ENCODE data around the gene SYNPO2. TPM values are rescaled to one million over a fixed set of nuclear protein-coding genes. Genes with fewer than 3 reads are reported as not detected.

SYNPO2 gene
- total RNA-seq, 1 experiment from 2014 or later = 0.61 TPM

GRCh38 chr4:118910221-118910620 is 21.6 kb downstream of the SYNPO2 start:
- intact Hi-C loops (cut with micrococcal nuclease) = no loop called here
- TF ChIP-seq CTCF (IDR thresholded peaks at IDR 0.05; ENCODE audit: unreplicated experiment) = no peak
- peaks cover 9% of the 10 kb centered on the region for H3K4me1 Mint-ChIP-seq (ENCODE audit: insufficient read depth, unreplicated experiment)
- no peak overlapping the region for H3K4me3 Mint-ChIP-seq (ENCODE audit: unreplicated experiment)
- ChIA-PET POLR2A (no interaction called here), CTCF (interaction anchor here (0.6 kb wide), 1 partner anchor 66 kb away, joined by 7 read pairs; no protein-coding TSS in a partner anchor)
- BruUV-seq (replicated peaks) = no TSS peak
- H3K36me3 Mint-ChIP-seq (ENCODE audit: insufficient read depth, unreplicated experiment) = no peaks in the 10 kb centered on the region
- H3K9me3 Mint-ChIP-seq (ENCODE audit: unreplicated experiment) = no peaks in the 10 kb centered on the region
- peak overlapping the region; percentile 55 for H3K27ac Mint-ChIP-seq (ENCODE audit: low read depth, unreplicated experiment)
- no peak for DNase-seq (ENCODE audit: unreplicated experiment)
- H3K27me3 Mint-ChIP-seq (ENCODE audit: insufficient read depth, unreplicated experiment) = no peaks in the 10 kb centered on the region

GRCh38 chr4:118911238-118911703 is 22.6 kb downstream of the SYNPO2 start:
- DNase-seq (ENCODE audit: unreplicated experiment) = no peak
- TF ChIP-seq CTCF (IDR thresholded peaks at IDR 0.05; ENCODE audit: unreplicated experiment) = no peak
- Mint-ChIP-seq H3K27ac (ENCODE audit: low read depth, unreplicated experiment) (no peak overlapping the region), H3K4me3 (ENCODE audit: unreplicated experiment) (no peak overlapping the region), H3K27me3 (ENCODE audit: insufficient read depth, unreplicated experiment) (no peaks in the 10 kb centered on the region), H3K4me1 (ENCODE audit: insufficient read depth, unreplicated experiment) (peaks cover 9% of the 10 kb centered on the region), H3K9me3 (ENCODE audit: unreplicated experiment) (no peaks in the 10 kb centered on the region), H3K36me3 (ENCODE audit: insufficient read depth, unreplicated experiment) (no peaks in the 10 kb centered on the region)
- intact Hi-C loops (cut with micrococcal nuclease) = no loop called here
- no TSS peak for BruUV-seq (replicated peaks)
- ChIA-PET POLR2A (interaction anchor here (0.9 kb wide), 1 partner anchor 30 kb away, joined by 6 read pairs; no protein-coding TSS in a partner anchor), CTCF (interaction anchor here (0.6 to 0.8 kb wide), 3 partner anchors 21 to 713 kb away, joined by 3 read pairs; no protein-coding TSS in a partner anchor)

GRCh38 chr4:118915468-118915867 is 26.8 kb downstream of the SYNPO2 start:
- intact Hi-C loops (cut with micrococcal nuclease) = no loop called here
- POLR2A ChIA-PET = no interaction called here

More at GRCh38 chr4:118915468-118915867, 26.8 kb downstream of the SYNPO2 start:
- no peak for TF ChIP-seq CTCF (IDR thresholded peaks at IDR 0.05; ENCODE audit: unreplicated experiment)
- Mint-ChIP-seq H3K36me3 (ENCODE audit: insufficient read depth, unreplicated experiment) (no peaks in the 10 kb centered on the region), H3K27ac (ENCODE audit: low read depth, unreplicated experiment) (no peak overlapping the region), H3K27me3 (ENCODE audit: insufficient read depth, unreplicated experiment) (no peaks in the 10 kb centered on the region), H3K4me3 (ENCODE audit: unreplicated experiment) (no peak overlapping the region), H3K4me1 (ENCODE audit: insufficient read depth, unreplicated experiment) (peaks cover under 1% of the 10 kb centered on the region), H3K9me3 (ENCODE audit: unreplicated experiment) (no peaks in the 10 kb centered on the region)
- BruUV-seq (replicated peaks) = no TSS peak
- DNase-seq (ENCODE audit: unreplicated experiment) = no peak
- CTCF ChIA-PET = interaction anchor here (0.6 kb wide), 1 partner anchor 11 kb away, joined by 3 read pairs; no protein-coding TSS in a partner anchor

Data from MCF 10A (cell line).